ENCODE results near the gene ARMC12.

GRCh38 chr6:35745509-35745908 is 8.7 kb downstream of the ARMC12 start:
- TF ChIP-seq POLR2AphosphoS5 (IDR thresholded peaks at IDR 0.05; ENCODE audit: low read depth, low read length): no peak
- no peak for TF ChIP-seq POLR2A (IDR thresholded peaks at IDR 0.05; ENCODE audit: low read depth, low read length)
- no peak for TF ChIP-seq TAF1 (IDR thresholded peaks at IDR 0.05; ENCODE audit: borderline replicate concordance, low read depth, low read length)

All from GM12892 (cell line).